H1 (cell line): ENCODE data around the gene RAB3B.

Source experiments
- POLR2A ChIP-seq, 2 experiments: IDR thresholded peaks; 1 replicate in 1 of 2; 2 replicates in 1 of 2; pipeline ENCODE4 v1.6.1; 2011; ENCODE audit warnings: low read depth in 2 of 2, low read length in 2 of 2, mild to moderate bottlenecking in 2 of 2; ENCODE audit errors: control extremely low read depth in 1 of 2
- SRF ChIP-seq: IDR thresholded peaks from 2 replicates; pipeline ENCODE4 v1.6.1; 2011; ENCODE audit warnings: mild to moderate bottlenecking, low read depth, low read length, moderate library complexity
- TF ChIP-seq, protein P1 (sequence below), 3 experiments: IDR thresholded peaks; 1 replicate in 2 of 3; 2 replicates in 1 of 3; pipeline versions ENCODE4 v1.5.1 to v1.6.1; 2011; ENCODE audit warnings: low read length in 3 of 3, mild to moderate bottlenecking in 3 of 3, inconsistent platforms in 2 of 3, low read depth in 1 of 3, moderate library complexity in 1 of 3; ENCODE audit not compliant: insufficient read depth in 1 of 3; ENCODE audit errors: control extremely low read depth in 1 of 3

- TF ChIP-seq POLR2A (IDR thresholded peaks at IDR 0.05; ENCODE audit: control extremely low read depth in 1 of 2, low read depth in 2 of 2, low read length in 2 of 2) = no peak
- TF ChIP-seq, protein P1, sequence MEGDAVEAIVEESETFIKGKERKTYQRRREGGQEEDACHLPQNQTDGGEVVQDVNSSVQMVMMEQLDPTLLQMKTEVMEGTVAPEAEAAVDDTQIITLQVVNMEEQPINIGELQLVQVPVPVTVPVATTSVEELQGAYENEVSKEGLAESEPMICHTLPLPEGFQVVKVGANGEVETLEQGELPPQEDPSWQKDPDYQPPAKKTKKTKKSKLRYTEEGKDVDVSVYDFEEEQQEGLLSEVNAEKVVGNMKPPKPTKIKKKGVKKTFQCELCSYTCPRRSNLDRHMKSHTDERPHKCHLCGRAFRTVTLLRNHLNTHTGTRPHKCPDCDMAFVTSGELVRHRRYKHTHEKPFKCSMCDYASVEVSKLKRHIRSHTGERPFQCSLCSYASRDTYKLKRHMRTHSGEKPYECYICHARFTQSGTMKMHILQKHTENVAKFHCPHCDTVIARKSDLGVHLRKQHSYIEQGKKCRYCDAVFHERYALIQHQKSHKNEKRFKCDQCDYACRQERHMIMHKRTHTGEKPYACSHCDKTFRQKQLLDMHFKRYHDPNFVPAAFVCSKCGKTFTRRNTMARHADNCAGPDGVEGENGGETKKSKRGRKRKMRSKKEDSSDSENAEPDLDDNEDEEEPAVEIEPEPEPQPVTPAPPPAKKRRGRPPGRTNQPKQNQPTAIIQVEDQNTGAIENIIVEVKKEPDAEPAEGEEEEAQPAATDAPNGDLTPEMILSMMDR (IDR thresholded peaks at IDR 0.05; ENCODE audit: control extremely low read depth in 1 of 3, insufficient read depth in 1 of 3, low read depth in 1 of 3, low read length in 3 of 3) = no peak
- no peak for TF ChIP-seq SRF
Observed at GRCh38 chr1:51961954-51962353, 28.5 kb downstream of the RAB3B start.
